H9 (cell line): Measurements from ENCODE around the gene AP2A2. TPM values are rescaled to one million over a fixed set of nuclear protein-coding genes. Genes with fewer than 3 reads are reported as not detected.

Experiments used
- DNase-seq: peaks from one replicate; pipeline ENCODE4 v3.0.0-alpha.2; 2017
- H2AFZ ChIP-seq: one replicate; pipeline ENCODE4 v1.6.1; 2013; ENCODE audit warnings: mild to moderate bottlenecking, low read length, control low read depth, moderate library complexity
- H2AK5ac ChIP-seq: 2 replicates; pipeline ENCODE4 v1.6.1; 2013; ENCODE audit warnings: low read length, control low read depth, mixed read lengths; ENCODE audit not compliant: insufficient read length
- H2BK120ac ChIP-seq: one replicate; pipeline ENCODE4 v1.6.1; 2013; ENCODE audit warnings: low read depth, mild to moderate bottlenecking, low read length, control low read depth, inconsistent platforms; ENCODE audit not compliant: poor library complexity, severe bottlenecking
- H2BK12ac ChIP-seq: 2 replicates; pipeline ENCODE4 v1.6.1; 2013; ENCODE audit warnings: low read length, control low read depth, mixed read lengths, low read depth; ENCODE audit not compliant: insufficient read length
- H2BK15ac ChIP-seq: 2 replicates; pipeline ENCODE4 v1.6.1; 2013; ENCODE audit warnings: low read depth, low read length, control low read depth
- H2BK20ac ChIP-seq: one replicate; pipeline ENCODE4 v1.6.1; 2013; ENCODE audit warnings: low read depth, mild to moderate bottlenecking, low read length, control low read depth, inconsistent platforms; ENCODE audit not compliant: poor library complexity, severe bottlenecking
- H2BK5ac ChIP-seq: 2 replicates; pipeline ENCODE4 v1.6.1; 2013; ENCODE audit warnings: low read length, control low read depth, mixed read lengths; ENCODE audit not compliant: insufficient read length
- H3K14ac ChIP-seq: 2 replicates; pipeline ENCODE4 v1.6.1; 2013; ENCODE audit warnings: low read length, control low read depth; ENCODE audit not compliant: insufficient read depth
- H3K18ac ChIP-seq: 2 replicates; pipeline ENCODE4 v1.6.1; 2013; ENCODE audit warnings: low read depth, mild to moderate bottlenecking, mixed read lengths, low read length, control low read depth; ENCODE audit not compliant: insufficient read length
- H3K23ac ChIP-seq: 2 replicates; pipeline ENCODE4 v1.6.1; 2013; ENCODE audit warnings: low read length, control low read depth, mixed read lengths, low read depth; ENCODE audit not compliant: insufficient read length
- H3K23me2 ChIP-seq: 2 replicates; pipeline ENCODE4 v1.6.1; 2013; ENCODE audit warnings: low read depth, mild to moderate bottlenecking, mixed read lengths, low read length, control low read depth; ENCODE audit not compliant: insufficient read length, poor library complexity, severe bottlenecking
- H3K27ac ChIP-seq: 2 replicates; pipeline ENCODE4 v1.5.1; 2013; ENCODE audit warnings: low read length, control low read depth, mixed read lengths, low read depth; ENCODE audit not compliant: insufficient read length
- H3K27me3 ChIP-seq: 2 replicates; pipeline ENCODE4 v1.6.1; 2013; ENCODE audit warnings: low read length, control low read depth, inconsistent platforms; ENCODE audit not compliant: insufficient read depth
- H3K4ac ChIP-seq: 2 replicates; pipeline ENCODE4 v1.6.1; 2013; ENCODE audit warnings: low read depth, mild to moderate bottlenecking, control low read depth, inconsistent platforms, low read length, moderate library complexity
- H3K4me1 ChIP-seq: 2 replicates; pipeline ENCODE4 v1.6.1; 2013; ENCODE audit warnings: low read length, control low read depth, inconsistent platforms; ENCODE audit not compliant: insufficient read depth
- H3K4me2 ChIP-seq: 2 replicates; pipeline ENCODE4 v1.6.1; 2013; ENCODE audit warnings: low read length, control low read depth, mixed read lengths; ENCODE audit not compliant: insufficient read length, insufficient read depth
- H3K56ac ChIP-seq: 2 replicates; pipeline ENCODE4 v1.6.1; 2013; ENCODE audit warnings: low read depth, mild to moderate bottlenecking, mixed read lengths, low read length, control low read depth; ENCODE audit not compliant: insufficient read length
- H3K79me1 ChIP-seq: 2 replicates; pipeline ENCODE4 v1.6.1; 2013; ENCODE audit warnings: low read depth, mild to moderate bottlenecking, moderate library complexity, low read length, control low read depth, inconsistent platforms; ENCODE audit not compliant: insufficient read depth, poor library complexity, severe bottlenecking
- H3K79me2 ChIP-seq: 2 replicates; pipeline ENCODE4 v1.6.1; 2013; ENCODE audit warnings: low read length, control low read depth, inconsistent platforms; ENCODE audit not compliant: insufficient read depth
- H3K9ac ChIP-seq: 2 replicates; pipeline ENCODE4 v1.6.1; 2013; ENCODE audit warnings: low read length, control low read depth, mixed read lengths; ENCODE audit not compliant: insufficient read length; ENCODE audit errors: extremely low read depth
- H3K9me3 ChIP-seq: one replicate; pipeline ENCODE4 v1.6.1; 2013; ENCODE audit warnings: low read depth, low read length, inconsistent platforms; ENCODE audit not compliant: control insufficient read depth
- H3T11ph ChIP-seq: one replicate; pipeline ENCODE4 v1.6.1; 2013; ENCODE audit warnings: mild to moderate bottlenecking, low read length, control low read depth, inconsistent platforms
- H4K20me1 ChIP-seq: one replicate; pipeline ENCODE4 v1.6.1; 2013; ENCODE audit not compliant: control insufficient read depth, insufficient read length, insufficient read depth
- H4K5ac ChIP-seq: 2 replicates; pipeline ENCODE4 v1.6.1; 2013; ENCODE audit warnings: low read depth, mild to moderate bottlenecking, mixed read lengths, low read length, control low read depth; ENCODE audit not compliant: insufficient read length
- H4K8ac ChIP-seq: replicated peaks from 2 replicates; pipeline ENCODE4 v1.6.1; 2013; ENCODE audit warnings: low read length, control low read depth, mixed read lengths, low read depth; ENCODE audit not compliant: insufficient read length
- H4K91ac ChIP-seq: 2 replicates; pipeline ENCODE4 v1.6.1; 2013; ENCODE audit warnings: low read depth, mild to moderate bottlenecking, moderate library complexity, mixed read lengths, low read length, control low read depth; ENCODE audit not compliant: insufficient read length
- H3K27ac Mint-ChIP-seq, 3 experiments: 2 replicates in 2 of 3; 3 replicates in 1 of 3; pipeline ENCODE4 v1.8.0; 2020 to 2021; ENCODE audit warnings: mixed read lengths in 3 of 3, mild to moderate bottlenecking in 1 of 3, moderate library complexity in 1 of 3
- H3K27me3 Mint-ChIP-seq: 2 replicates; pipeline ENCODE4 v1.8.0; 2021; ENCODE audit warnings: low read depth, mild to moderate bottlenecking, moderate library complexity, mixed read lengths
- H3K36me3 Mint-ChIP-seq, 3 experiments: 2 replicates in 2 of 3; 3 replicates in 1 of 3; pipeline ENCODE4 v1.8.0; 2020 to 2021; ENCODE audit warnings: low read depth in 3 of 3, mixed read lengths in 3 of 3; ENCODE audit not compliant: insufficient read depth in 1 of 3
- H3K4me1 Mint-ChIP-seq, 2 experiments: 2 replicates each; pipeline ENCODE4 v1.8.0; 2020; ENCODE audit warnings: mixed read lengths in 2 of 2
- H3K4me3 Mint-ChIP-seq, 2 experiments: 2 replicates in 1 of 2; 3 replicates in 1 of 2; pipeline ENCODE4 v1.8.0; 2020 to 2021; ENCODE audit warnings: mild to moderate bottlenecking in 2 of 2, mixed read lengths in 2 of 2, moderate library complexity in 1 of 2
- H3K9me3 Mint-ChIP-seq, 2 experiments: 2 replicates in 1 of 2; 3 replicates in 1 of 2; pipeline ENCODE4 v1.8.0; 2020; ENCODE audit warnings: mild to moderate bottlenecking in 2 of 2, mixed read lengths in 2 of 2, moderate library complexity in 1 of 2
- WGBS: extraction: QIAGEN DNeasy Blood & Tissue Kit; methylation state at CpG from one replicate; pipeline ENCODE4 v1.1.7; 2013; ENCODE audit warnings: missing lambda C conversion rate, low lambda C conversion rate, mixed read lengths; ENCODE audit not compliant: insufficient read length; ENCODE audit errors: extremely low coverage; 5-methylcytosine and 5-hydroxymethylcytosine counted together
- total RNA-seq: library from RNA; stranded (reverse); gene quantifications from 2 replicates; pipeline ENCODE4 v1.2.1, GENCODE V29; 2021
- TF ChIP-seq, protein P1 (sequence below): fragments of 200-600 bp; sonication (generic); conservative IDR thresholded peaks from 3 replicates; pipeline ENCODE4 v1.8.0; 2021; ENCODE audit warnings: antibody characterized with exemption, mild to moderate bottlenecking

AP2A2 gene
- total RNA-seq, 1 experiment from 2014 or later = 53.7 TPM

GRCh38 chr11:887589-887988 is 38.1 kb upstream of the AP2A2 start:
- H3K27ac Mint-ChIP-seq = no peak overlapping the region; a peak in 1 of 7 replicates
- Histone ChIP-seq H3K23ac (no peak overlapping the region), H3K18ac (no peak overlapping the region), H2AK5ac (no peak overlapping the region), H2AFZ (no peak overlapping the region), H3K79me2 (no peaks in the 10 kb centered on the region), H3K27ac (no peak overlapping the region), H4K5ac (no peak overlapping the region), H3K23me2 (no peaks in the 10 kb centered on the region), H2BK5ac (no peak overlapping the region), H3K79me1 (no peaks in the 10 kb centered on the region), H3K56ac (no peak overlapping the region), H3K14ac (no peak overlapping the region), H3K4me2 (no peak overlapping the region), H4K91ac (no peak overlapping the region), H2BK20ac (no peak overlapping the region), H3K9me3 (no peaks in the 10 kb centered on the region), H3K27me3 (no peaks in the 10 kb centered on the region), H3K4ac (no peak overlapping the region), H3K9ac (no peak overlapping the region), H2BK12ac (no peak overlapping the region), H3T11ph (no peak overlapping the region), H2BK120ac (no peak overlapping the region), H4K20me1 (peaks cover 2% of the 10 kb centered on the region), H3K4me1 (no peaks in the 10 kb centered on the region), H4K8ac (no peak overlapping the region), H2BK15ac (no peak overlapping the region)
- peaks cover 5 to 13% of the 10 kb centered on the region in 2 experiments for H3K4me1 Mint-ChIP-seq
- no CpG with 5 or more reads among the region's 14 CpGs for WGBS
- DNase-seq = no peak
- H3K4me3 Mint-ChIP-seq = no peak overlapping the region
- H3K27me3 Mint-ChIP-seq = no peaks in the 10 kb centered on the region
- no peaks in the 10 kb centered on the region for H3K9me3 Mint-ChIP-seq
- TF ChIP-seq, protein P1, sequence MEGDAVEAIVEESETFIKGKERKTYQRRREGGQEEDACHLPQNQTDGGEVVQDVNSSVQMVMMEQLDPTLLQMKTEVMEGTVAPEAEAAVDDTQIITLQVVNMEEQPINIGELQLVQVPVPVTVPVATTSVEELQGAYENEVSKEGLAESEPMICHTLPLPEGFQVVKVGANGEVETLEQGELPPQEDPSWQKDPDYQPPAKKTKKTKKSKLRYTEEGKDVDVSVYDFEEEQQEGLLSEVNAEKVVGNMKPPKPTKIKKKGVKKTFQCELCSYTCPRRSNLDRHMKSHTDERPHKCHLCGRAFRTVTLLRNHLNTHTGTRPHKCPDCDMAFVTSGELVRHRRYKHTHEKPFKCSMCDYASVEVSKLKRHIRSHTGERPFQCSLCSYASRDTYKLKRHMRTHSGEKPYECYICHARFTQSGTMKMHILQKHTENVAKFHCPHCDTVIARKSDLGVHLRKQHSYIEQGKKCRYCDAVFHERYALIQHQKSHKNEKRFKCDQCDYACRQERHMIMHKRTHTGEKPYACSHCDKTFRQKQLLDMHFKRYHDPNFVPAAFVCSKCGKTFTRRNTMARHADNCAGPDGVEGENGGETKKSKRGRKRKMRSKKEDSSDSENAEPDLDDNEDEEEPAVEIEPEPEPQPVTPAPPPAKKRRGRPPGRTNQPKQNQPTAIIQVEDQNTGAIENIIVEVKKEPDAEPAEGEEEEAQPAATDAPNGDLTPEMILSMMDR = no peak
- peaks cover 16 to 40% (median 37%) of the 10 kb centered on the region in 3 experiments for H3K36me3 Mint-ChIP-seq
